ENCODE results near the gene CARD11.
"Not testable (repeated sequence)": the region's sequence is repeated elsewhere in the genome, so short reads cannot be mapped to it uniquely, and the experiment has no call there.

The CARD11 gene

DNA sequence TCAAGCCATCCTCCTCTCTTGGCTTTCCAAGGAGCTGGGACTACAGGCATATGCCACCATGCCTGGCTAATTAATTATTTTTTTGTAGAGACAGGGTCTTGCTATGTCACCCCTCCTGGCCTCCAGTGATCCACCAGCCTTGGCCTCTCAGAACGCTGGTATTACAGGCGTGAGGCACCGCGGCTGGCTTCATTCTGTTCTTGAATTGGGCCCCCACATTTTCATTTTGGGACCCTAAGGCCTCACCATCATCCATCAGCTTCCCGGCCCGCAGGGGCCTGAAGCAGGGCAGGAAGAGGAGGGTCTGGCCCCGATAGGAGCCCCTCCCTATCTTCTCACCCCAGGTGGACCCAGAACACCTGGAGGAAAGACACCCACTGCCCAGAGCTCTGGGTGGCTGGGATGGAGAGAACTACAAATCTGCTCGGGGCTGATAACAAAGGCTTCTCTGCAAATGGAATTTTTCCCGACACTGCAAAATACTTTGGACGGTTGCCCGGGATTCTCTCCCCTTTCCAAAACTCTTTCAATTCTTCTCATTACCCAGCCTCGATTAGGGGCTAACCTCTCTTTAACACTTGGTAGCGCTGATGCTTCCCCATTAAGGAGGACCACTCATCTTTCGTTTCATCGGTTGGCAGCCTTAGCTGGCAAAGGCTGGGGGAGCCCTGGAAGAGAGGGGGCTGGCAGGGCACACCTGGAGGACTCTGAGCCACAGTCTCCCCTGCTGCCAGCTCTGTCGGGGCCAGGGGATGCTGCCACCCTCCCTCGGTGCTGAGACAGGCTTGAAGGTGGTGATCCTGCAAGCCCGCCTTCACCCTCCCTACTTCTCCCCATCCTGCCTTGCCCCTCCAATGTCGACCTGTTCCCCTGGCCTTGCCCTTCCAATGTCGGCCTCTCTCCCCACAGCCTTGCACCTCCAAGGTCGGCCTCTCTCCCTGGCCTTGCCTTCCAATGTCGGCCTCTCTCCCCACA is 118.5 kb downstream of the CARD11 start:
- DNase-seq (ENCODE audit: low read depth) = no peak

DNA sequence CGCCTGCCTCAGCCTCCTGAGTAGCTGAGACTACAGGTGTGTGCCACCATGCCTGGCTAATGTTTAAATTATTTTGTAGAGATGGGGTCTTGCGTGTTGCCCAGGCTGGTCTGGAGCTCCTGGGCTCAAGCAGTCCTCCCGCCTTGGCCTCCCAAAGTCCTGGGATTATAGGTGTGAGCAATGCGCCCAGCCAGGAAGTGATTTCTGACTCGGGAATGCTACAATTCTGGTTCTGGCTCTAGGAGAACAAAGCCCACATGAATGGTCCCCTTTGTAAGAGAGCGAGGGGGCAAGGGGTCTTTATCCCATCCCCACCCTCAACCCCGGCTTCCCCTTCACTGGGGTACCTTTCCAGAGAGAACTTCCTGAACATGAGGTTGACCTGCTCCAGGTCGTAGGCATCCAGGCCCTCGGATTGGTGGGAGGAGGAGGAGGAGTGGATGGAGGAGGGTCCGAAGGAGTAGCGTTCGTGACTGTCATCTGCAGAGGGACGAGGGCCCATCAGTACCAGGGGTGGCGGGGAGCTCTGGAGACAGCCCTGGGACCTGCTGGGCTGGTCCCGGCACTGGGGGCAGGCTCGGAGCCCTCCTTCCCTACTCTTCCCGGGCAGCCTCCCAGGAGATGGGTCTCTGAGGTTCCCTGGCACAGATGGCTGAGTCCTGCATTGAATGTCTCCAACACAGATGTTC is 119.6 kb downstream of the CARD11 start:
- DNase-seq (ENCODE audit: low read depth) = no peak

DNA sequence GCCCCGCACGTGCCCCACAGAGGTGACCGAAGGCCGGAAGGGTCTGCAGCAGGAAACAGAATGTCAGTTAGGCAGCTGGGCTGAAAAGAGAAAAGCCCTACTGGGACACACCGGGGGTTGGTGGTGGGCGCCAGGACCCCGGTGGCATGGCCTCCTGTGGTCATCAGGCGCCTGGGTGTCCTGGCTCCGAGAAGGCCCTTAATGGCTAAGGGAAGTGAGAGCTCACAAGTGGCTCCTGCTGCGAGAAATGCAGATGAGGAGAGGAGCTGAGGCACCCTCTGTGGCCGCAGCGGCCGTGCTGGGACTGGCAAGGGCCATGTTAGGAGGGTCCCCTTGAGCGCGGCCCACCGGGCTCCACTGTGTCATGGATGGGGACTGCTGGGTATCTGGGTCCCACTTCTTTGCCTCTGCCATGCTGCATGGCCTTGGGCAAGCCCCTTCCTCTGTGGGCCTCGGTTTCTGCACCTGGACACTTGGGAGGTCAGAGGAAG is 120.3 kb downstream of the CARD11 start:
- no peak for DNase-seq (ENCODE audit: low read depth)

DNA sequence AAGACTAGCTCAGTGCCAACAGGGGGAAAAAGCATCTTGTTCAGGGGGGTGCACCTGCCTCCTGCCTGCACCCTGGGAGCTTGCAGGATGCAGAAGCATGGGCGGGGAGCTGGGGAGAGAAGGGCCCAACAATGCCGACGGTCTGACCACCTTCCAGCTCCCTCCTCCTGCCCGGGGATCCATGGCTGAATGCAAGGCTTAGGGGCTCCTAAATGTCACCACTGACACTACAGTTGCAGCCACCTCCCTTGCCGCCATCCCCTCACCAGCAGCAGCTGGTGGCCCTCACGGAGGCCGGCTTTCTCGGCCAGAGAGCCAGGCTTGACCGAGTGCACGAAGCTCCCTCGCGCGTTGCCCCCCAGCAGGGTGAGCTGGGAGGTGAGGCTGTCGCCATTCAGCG is 120.8 kb downstream of the CARD11 start:
- DNase-seq (ENCODE audit: low read depth) = no peak

DNA sequence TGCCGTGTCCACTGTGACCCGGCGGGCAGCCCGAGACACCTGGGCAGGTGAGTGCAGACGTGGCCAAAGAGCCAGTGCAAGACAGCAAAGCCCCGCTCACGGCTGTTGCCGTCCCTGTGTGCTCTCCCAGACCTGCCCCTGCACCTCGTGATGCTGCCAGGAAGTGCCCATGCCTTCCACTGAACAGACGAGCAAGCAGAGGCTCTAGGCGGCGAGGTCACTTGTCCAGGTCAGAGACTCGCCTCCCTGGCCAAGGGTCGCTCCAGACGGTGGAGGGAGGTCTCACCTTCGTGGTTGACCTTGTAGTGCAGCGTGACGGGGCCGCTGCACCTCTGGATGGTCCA is 121.3 kb downstream of the CARD11 start:
- DNase-seq (ENCODE audit: low read depth) = no peak

DNA sequence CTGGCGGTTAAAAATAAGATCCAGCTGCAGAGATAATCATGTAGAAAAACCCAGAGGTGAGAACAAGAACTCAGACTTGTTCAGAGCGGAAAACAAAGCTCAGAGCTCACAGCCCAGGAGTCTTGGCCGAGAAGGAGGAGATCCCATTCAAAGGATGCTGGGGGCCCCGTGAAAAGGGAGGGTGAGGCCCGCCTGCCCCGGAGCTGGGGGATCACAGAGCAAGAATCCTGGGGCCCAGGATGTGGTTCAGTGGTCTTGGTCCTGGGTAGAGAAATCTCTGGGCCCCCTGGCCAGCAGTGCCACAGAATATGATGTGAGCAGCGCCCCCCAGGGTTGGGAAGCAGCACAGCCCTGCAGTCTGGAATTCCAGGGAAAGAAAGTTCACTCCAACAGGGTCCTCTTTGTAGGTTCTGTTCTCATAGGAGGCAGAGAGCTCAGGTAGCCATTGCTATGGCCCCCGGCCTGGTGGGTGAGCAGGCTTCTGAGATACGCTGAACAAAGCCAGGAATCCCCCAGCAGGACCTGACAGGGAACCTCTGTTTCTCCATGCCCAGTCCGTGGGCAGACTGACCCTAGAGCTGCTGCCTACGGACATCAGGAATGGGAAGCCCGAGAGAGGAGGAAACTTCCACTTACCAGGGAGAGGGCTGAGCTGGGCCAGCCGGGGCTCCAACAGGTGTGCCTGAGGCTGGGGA is 121.9 kb downstream of the CARD11 start:
- no peak for DNase-seq (ENCODE audit: low read depth)

DNA sequence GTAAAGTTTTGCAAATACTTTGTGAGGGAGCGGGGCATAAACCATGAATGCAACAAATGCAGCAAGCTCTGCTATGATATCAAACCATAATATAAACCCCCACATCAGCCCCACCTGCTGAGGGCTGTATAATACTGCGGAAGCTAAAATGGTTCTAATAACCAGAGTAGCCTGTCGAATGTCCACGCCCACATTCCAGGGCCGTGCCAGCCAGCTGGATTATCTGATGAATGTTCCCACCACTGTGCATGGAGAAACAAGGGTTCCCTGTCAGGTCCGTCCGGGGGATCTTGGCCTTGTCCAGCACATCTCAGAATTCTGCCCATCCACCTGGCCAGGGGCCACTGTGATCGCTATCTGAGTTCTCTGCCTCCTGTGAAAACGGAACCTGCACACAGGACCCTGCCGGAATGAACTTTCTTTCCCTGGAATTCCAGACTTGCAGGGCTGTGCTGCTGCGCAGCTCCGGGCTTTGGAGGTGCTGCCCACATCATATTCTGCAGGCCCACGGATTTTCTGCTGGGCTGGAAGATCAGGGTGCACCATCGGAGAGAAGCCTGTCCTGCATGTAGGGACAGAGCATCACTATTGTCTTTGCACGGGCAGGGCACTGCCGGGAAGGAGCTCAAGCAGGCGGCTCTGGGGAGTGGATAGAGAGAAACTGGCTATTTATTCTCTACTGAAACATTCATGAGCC is 122.6 kb downstream of the CARD11 start:
- DNase-seq (ENCODE audit: low read depth) = no peak

DNA sequence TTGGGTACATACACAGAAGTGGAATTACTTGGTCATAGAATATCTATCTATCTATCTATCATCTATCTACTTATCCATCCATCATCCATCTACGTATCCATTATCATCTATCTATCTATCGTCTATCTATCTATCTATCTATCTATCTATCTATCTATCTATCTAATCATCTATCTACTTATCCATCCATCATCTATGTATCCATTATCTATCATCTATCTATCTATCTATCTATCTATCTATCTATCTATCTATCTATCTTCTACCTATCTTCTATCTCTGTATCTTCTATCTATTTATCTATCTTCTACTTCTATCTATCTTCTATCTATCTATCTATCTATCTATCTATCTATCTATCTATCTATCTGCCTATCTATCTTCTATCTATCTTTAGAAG is 123.2 kb downstream of the CARD11 start:
- not testable (repeated sequence) for DNase-seq (ENCODE audit: low read depth)

DNA sequence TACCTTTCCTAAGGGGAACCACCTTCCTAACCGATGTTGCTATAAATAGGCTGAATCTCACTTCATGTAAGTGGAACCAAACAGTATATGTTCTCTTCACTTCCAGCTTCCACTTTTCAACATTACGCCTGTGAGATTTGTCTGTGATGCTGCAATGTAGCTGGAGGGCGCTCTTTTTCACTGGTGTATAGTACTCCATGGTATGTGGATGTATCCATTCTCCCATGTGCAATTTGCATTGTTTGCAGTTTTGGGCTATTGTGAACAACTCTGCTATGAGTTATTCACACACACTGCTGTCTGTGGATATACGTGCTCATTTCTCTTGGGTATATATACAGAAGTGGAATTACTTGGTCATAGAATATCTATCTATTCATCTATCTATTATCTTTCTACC is 123.6 kb downstream of the CARD11 start:
- DNase-seq (ENCODE audit: low read depth) = no peak

DNA sequence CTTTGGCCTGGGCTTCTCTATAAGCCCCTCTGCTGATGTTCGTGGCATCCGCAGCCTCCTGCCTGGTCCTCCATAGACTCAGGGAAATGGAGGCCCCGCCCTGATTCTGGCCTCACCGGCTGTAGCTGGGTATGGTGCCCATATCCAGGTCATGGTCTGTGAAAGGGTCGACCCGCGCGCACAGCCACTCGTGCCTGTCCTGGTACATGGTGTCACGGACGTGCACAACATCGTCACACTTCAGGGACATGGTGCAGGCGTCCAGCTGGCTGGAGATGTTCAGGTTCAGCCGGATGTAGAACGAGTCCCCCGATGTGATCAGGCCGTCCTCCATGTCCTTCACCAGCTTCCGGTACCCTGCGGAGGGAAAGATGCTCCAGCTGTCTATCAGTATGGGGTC is 124.4 kb downstream of the CARD11 start:
- DNase-seq (ENCODE audit: low read depth) = no peak

DNA sequence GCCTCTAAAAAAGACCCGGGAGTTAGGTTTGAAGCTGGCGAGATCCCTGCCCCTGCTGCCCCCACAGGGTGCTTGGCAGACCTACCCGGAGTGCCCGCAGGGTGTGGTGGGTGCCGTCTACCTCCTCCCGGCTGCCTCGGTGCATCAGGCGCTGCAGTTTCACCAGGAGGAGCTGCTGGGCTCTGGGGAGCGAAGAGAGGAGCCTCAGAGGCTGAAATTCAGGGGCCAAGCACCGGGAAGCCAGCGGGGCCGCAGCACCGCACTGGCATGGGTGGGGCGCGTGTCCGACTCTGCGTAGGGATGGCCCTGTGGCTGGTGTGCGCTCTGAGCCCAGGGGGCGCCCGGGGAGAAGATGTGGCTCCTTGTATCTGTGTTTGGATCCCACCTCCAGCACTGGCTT is 125.3 kb downstream of the CARD11 start:
- DNase-seq (ENCODE audit: low read depth) = no peak

DNA sequence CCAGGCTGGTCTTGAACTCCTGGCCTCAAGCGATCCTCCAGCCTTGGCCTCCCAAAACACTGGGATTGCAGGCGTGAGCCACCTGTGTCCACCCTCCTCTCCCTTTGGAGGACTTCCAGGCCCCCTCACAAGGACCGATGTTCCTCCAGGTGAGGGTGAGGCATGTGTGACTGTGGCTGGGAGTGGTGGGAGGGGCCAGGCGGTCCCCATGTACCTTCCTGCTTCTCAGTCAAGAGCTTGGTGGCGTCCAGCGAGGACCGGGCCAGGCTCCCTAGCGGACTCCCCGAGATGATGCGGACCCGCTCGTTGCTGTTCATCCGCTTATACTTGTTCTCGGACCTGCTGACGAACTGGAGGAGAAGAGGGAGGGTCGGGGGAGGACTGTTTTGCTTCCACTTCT is 128.6 kb downstream of the CARD11 start:
- no peak for DNase-seq (ENCODE audit: low read depth)

DNA sequence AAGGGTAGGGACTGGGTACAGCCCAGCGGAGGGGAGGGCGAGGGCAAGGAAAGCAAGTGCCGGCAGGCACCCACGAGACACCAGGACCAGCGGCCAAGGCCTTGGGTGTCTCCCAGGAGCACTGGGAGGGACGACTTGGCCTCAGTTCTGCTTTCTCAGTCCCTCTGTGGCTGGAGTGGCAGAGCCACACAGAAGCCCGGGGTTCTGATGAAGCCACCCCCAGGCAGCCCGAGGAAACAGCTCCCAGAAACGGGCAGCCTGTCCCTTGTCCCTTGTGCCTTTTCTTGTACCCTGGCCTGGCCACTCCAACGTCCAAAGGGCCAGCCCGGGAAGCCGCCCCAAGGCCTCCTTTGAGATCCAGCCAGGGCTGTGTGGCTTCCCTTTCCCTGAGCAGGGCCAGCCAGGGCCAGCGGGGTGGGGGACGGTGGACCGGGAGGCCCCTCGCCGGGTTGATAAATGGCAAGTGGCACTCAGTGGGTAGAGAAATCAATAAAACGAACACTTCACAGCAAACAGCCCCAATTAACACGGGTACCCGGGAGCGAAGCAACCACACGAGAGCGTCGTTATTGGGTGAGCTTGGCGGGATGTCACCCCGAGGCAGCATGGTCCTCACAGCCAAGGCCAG is 129.8 kb downstream of the CARD11 start:
- no peak for DNase-seq (ENCODE audit: low read depth)

DNA sequence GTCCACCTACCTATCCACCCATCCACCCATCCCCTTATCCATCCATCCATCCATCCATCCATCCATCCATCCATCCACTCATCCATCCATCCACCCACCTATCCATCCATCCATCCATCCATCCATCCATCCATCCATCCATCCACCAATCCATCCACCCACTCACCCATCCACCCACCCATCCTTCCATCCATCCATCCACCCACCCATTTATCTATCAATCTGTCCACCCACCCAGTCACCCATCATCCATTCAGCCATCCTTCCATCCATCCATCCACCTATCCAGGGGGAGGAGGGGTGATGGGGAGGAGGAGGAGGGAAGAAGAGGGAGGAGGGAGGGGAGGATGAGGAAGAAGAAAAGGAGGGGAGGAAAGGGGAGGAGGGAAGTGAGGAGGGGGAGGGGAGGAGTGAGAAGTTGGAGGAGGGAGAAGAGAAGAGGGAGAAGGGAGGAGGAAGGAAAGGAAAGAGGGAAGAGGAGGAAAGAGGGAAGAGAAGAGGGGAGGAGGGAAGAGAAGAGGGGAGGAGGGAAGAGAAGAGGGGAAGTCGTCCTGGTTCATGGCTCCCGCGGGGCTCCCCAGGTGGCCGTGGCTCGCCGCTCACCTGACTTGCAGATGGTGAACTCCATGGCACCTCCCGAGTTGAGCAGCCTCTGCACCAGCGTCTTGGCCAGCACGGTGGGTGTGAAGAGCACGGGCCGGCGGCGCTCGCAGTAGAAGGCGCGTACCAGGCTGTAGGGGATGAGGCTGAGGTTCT is 130.8 kb downstream of the CARD11 start:
- no peak for DNase-seq (ENCODE audit: low read depth)

DNA sequence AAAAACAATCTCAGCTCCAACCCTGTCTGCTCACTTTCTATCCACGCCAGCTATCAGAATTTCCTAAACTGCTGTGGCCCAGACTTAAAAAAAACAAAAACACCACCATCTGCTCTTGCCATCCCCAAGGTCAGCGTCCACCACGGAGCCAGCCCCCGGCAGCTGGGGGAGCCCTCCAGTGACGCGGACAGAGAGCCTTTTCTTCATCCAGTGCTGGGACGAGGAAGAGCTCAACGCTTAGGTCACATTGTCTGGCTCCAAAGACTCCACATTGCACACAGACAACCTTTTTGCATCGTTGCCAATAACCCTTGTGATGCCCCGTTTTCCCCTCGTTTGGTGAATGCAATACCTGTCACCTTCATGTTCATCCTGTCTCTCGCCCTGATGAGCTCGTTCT is 132.2 kb downstream of the CARD11 start:
- no peak for DNase-seq (ENCODE audit: low read depth)

DNA sequence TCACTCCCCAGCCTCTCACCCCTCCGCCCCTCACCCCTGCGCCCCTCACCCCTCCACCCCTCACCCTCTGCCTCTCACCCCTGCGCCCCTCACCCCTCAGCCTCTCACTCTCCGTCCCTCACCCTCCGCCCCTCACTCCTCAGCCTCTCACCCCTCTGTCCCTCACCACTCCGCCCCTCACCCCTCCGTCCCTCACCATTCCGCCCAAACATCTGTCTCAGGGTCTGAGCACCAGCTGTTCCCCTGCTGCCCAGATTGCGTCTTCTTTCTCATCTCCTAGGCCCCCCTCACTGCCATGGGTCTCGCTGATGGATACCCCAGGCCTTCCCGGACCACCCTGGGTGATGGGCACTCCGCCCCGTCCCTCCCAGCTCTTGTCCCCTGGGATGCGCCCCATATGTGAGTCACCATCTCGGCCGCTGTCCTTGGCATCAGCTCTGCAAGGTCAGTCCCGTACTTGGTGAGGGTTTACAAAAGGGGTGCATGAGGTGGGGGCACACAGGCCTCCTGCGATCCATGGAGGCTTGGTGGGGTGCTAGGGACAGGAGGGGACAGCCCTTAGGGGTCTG is 134.1 kb downstream of the CARD11 start:
- no peak for DNase-seq (ENCODE audit: low read depth)

DNA sequence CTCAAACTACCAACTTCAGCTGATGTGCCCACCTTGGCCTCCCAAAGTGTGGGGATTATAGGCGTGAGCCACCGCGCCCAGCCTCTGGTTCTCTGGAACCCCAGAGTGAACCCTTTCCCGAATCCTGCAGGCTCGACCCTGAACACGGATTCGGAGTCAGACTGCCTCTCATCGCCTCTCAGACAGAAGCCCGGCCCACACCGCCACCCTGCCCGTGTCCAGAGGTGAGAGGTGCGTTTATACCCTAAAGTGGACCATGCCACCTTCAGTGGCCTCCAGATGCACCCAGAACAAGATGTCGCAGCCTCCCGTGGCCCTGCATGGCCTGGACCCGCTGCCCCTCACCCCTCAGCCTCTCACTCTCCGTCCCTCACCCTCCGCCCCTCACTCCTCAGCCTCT is 134.6 kb downstream of the CARD11 start:
- DNase-seq (ENCODE audit: low read depth) = no peak

DNA sequence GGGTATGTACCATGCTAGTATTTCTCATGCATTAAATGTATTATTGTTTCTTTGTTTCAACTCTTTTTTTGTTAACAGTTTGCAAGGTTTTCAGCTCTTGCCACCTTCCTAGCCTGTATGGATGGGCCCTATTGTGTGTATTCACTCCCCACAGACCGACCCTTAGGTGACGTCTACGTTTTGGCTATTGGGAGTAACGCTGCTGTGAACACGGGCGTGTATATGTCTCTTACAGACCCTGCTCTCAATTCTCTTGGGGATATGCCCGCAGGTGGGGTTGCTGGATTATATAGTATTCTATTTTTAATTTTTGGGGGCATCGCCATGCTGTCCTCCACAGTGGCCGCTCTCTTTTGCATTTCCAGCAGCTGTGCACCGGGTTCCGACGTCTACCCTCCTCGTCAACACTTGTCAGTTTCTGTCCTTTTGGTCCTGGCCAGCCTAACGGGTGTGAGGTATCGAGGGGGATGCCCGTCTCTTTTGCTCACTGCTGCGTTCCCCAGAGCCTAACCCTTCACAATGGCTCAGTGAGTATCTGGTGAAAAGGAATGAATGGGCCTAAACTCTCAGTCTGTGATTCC is 135.5 kb downstream of the CARD11 start:
- DNase-seq (ENCODE audit: low read depth) = no peak

DNA sequence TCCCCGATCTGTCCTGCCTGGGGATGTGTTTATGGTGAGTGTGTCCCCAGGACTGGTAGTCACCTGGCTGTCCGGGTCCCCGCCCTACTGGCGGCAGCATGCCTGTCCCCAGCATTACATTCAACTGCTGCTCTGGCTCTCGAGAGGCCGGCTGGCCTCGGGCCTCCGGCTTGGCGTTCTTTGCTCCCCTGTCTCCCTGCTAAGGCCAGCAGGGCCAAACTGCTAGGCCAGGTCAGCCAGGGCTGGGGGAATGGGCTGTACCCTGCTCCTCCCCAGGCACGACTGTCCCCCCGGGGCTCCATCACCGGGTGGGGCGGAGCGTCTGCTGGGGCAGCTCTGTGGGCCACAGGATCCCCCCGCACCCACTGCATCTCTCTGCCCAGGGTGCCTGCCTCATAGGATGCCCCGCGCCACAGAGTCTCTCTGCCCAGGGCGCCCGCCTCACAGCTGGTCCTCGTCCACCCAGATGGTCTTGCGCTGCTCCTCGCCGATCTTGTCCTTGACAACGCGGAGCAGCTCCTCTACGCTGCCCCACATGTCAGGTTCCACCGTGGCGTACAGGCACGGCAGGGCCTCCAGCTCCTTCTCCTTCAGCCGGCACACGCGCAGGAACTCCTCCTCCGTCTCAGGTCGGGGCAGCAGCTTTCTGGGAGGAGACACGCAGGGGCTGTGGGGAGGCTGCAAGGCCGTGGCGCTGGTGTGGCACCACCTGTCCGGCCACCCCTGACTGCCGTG is 137.3 kb downstream of the CARD11 start:
- no peak for DNase-seq (ENCODE audit: low read depth)
